Astrocyte of the cerebellum (primary cell): ENCODE results near the gene TMPRSS6.

Experiments
- DNase-seq: peaks from one replicate; pipeline ENCODE4 v3.0.0-alpha.2; 2011; ENCODE audit warnings: low read depth
- H3K4me3 ChIP-seq: 2 replicates; pipeline ENCODE4 v1.5.1; 2011; ENCODE audit warnings: mild to moderate bottlenecking, low read depth, low read length, moderate library complexity
- in situ Hi-C: cut with HindIII; loops from 2 replicates; pipeline ENCODE4 v1.10.0; 2017; ENCODE audit warnings: low sequenced_read_pairs
- TF ChIP-seq, protein P1 (sequence below): IDR thresholded peaks from 2 replicates; pipeline ENCODE4 v1.5.1; 2012; ENCODE audit warnings: low read length, low read depth, moderate library complexity, mild to moderate bottlenecking; ENCODE audit errors: missing control alignments

TMPRSS6 gene

DNA sequence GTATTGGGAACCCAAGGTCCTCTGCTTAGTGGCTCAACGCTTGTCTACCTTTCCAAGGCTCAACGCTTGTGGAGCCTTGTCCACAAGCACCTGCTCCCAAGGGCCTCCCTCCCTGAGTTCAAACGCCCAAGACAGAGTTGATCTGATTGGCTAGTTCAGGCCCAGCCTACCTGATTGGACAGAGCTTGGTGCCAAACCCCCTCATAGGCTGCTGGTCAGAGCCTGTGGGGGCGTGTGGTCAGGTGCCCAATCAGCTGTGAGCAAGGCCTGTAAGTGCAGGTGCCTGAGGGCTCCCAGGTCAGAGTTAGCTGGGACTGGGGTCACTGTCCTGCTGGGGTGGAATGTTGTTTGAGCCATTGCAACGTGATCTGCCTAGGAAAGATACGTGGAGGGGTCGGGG is 16.9 kb upstream of the TMPRSS6 start:
- TF ChIP-seq, protein P1, sequence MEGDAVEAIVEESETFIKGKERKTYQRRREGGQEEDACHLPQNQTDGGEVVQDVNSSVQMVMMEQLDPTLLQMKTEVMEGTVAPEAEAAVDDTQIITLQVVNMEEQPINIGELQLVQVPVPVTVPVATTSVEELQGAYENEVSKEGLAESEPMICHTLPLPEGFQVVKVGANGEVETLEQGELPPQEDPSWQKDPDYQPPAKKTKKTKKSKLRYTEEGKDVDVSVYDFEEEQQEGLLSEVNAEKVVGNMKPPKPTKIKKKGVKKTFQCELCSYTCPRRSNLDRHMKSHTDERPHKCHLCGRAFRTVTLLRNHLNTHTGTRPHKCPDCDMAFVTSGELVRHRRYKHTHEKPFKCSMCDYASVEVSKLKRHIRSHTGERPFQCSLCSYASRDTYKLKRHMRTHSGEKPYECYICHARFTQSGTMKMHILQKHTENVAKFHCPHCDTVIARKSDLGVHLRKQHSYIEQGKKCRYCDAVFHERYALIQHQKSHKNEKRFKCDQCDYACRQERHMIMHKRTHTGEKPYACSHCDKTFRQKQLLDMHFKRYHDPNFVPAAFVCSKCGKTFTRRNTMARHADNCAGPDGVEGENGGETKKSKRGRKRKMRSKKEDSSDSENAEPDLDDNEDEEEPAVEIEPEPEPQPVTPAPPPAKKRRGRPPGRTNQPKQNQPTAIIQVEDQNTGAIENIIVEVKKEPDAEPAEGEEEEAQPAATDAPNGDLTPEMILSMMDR, result no peak
- in situ Hi-C loops, result no loop called here
- DNase-seq, result no peak
- H3K4me3 ChIP-seq, result no peak overlapping the region

DNA sequence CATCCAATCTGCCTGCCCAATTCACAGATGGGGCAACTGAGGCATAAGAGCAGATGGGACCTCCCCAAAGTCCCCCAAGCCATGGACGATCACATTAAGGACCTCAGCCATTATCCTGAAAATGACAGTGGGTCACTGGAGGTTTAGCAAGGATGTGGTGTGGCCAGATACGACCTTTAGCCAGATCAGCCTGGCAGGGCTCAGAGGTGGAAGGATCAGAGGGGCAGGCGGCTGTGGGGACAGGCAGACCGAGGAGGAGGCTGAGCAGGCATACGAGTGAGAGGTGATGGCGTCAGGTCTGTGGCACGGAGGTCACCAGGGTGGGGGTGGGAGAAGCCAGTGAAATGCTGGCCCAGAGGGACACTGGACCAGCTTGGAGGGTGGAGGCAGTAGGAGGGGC is 14.1 kb upstream of the TMPRSS6 start:
- no peak for DNase-seq
- TF ChIP-seq, protein P1, result no peak
- in situ Hi-C loops, result no loop called here
- no peak overlapping the region for H3K4me3 ChIP-seq

DNA sequence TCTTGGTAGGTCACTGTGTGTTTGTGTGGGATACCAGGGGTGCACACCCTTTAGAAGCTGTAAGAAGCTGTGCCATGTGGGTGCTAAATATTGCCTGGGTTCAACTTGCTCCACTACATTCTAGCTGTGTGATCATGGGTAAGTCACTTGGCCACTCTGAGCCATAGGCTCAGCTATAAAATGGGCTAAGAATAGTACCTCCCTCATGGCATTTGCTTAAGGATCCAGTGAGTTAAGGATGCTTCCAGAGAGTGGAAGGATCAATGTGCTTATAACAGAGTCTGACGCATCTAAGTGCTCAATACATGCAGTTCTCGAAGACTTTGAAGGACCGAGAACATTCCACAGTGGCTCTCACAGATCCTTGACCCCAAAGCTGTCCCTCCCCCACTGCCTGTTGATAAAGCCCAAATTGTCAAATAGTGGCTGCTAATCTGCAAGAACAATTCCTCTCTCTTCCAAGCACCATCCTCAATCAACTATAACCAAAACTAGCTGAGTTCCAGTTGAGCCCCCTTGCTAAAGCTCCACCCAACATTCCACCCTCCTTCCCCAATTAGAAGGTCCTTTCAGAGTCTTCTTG is 13.2 kb upstream of the TMPRSS6 start:
- no peak for DNase-seq
- TF ChIP-seq, protein P1, result no peak
- H3K4me3 ChIP-seq, result no peak overlapping the region
- in situ Hi-C loops, result no loop called here

DNA sequence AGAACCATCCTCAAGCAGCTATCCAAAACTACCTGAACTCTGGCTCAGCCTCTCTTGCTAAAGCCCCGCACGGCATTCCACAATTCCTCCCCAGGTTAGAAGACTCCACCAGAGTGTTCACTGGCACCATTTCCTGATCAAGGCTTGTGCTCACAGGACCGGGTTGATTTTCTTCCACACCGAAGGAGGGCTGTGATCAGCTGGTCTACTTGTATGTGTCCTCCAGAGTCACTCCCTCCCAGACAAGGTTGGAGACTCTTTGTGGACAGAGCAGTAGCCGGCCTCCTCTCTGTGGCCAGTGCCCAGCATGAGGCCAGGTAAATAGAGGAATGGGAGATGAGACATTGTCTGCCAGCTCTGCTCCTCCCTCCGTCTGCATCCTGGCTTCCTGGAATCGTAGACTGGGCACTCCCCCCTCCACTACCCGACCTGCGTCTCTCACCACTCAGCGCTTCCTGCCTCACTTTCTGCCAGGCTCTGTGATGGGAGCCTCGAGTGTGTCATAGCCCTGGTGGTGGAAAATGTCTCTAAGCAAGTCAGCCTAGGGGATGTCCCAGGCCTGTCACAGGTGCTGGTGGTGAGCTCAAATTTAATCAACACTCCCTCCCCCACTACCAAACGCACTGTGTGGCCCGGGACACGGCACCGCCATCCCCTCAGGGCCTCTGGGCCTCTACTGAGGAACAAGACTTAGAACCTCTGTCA is 12.5 kb upstream of the TMPRSS6 start:
- TF ChIP-seq, protein P1, result no peak
- no peak for DNase-seq
- no peak overlapping the region for H3K4me3 ChIP-seq
- in situ Hi-C loops, result no loop called here

DNA sequence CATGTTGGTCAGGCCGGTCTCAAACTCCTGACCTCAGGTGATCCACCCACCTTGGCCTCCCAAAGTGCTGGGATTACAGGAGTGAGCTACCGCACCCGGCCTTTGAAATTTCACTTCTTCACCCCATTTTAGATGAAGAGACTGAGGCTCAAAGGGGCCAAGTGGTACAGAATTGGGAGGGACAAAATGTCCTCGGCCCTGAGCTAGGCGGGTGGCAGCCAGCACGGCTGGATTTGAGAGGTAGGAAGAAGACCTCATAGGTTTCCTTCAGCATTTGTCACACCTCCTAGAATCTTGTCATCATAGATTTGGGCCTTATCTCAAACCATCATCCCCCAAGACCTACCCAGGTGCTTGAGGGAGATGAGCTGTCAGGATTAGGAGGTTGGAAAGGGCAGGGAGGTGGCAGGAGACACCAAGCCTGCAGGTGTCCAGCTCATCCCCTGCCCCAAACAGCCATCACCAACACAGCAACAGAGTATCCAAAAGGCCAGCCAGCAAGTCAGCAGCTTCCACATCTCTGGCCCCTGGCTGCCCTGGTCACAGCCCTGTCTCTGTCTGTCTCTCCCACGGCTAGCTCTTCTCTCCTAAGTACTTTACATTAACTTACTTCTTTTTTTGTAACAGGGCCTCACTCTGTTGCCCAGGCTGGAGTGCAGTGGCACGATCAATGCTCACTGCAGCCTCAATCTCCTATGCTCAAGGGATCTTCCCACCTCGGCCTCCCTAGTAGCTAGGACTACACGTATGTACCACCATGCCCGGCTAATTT is 11.2 kb upstream of the TMPRSS6 start:
- in situ Hi-C loops, result no loop called here
- no peak overlapping the region for H3K4me3 ChIP-seq

DNA sequence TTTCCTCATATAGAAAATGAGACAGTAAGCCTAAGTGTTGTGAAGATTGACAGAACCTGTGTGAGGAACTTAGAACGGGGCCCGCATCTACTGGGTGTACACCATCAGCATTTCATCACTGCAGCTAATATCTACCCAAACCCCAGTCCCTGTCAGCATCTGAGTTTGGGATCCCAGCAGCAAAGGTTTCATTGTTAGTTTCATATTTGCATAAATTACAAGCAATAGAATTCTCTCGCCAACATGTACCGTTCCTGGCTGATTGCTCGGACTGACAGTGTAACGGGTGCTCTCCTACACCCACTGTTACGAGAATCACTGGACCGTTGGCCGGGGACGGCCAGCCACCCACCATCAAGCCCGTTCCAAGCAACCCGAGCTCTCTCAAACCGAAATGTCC is 10.4 kb upstream of the TMPRSS6 start:
- no peak overlapping the region for H3K4me3 ChIP-seq
- in situ Hi-C loops, result no loop called here
- TF ChIP-seq, protein P1, result no peak
- DNase-seq, result no peak

More for the DNA sequence above, 11.2 kb upstream of the TMPRSS6 start:
- TF ChIP-seq, protein P1, result no peak
- DNase-seq, result no peak
